Measurements from ENCODE around the gene MARS2.
"Not testable (repeated sequence)": the region's sequence is repeated elsewhere in the genome, so short reads cannot be mapped to it uniquely, and the experiment has no call there.

Gene MARS2

DNA sequence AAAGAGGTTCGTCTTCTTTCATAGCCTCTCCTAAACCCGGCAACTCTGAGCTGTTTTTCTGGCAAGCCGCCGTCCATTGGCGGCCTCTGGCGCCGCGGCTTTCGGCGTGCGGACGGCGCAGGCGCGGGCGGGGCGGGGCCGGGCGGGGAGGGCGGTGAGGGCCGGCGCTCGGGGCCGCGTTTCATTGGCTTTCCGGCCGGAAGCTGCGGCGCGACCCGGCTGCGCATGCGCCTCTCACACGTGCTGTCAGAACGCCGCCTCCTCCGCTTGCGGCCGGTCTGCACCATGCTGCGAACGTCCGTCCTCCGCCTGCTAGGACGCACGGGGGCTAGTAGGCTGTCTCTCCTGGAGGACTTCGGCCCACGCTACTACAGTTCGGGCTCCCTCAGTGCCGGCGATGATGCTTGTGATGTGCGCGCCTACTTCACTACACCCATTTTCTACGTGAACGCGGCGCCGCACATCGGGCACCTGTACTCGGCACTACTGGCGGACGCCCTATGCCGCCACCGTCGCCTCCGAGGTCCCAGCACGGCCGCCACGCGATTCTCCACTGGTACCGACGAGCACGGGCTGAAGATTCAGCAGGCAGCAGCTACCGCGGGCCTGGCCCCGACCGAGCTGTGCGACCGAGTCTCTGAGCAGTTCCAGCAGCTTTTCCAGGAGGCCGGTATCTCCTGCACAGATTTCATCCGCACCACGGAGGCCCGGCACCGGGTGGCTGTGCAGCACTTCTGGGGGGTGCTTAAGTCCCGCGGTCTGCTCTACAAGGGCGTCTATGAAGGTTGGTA is at the start of gene MARS2:
Gene MARS2 (plus strand): TSS at position 249 of the 791 bp plus-strand sequence. CDS start 37 bp downstream, at position 286.
- peak; percentile 96 for DNase-seq

DNA sequence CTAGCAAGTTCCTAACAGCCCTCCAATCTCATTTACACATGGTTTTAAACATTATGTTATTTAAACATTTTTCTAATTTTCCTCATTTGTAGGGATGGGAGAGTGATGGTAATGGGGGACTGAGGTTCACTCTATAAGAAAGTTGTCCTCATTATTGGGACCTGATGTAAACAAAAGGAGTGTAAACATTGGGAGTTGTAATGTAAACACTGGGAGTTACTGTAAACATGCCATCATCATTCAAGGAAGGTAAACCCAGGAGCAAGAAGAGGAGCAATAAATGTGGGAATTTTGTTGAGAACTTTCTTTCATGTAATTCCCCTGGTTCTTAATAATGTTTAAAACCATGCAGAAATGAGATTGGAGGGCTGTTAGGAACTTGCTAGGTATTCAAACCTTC is 47.6 kb upstream of the MARS2 start:
- no peak for DNase-seq

DNA sequence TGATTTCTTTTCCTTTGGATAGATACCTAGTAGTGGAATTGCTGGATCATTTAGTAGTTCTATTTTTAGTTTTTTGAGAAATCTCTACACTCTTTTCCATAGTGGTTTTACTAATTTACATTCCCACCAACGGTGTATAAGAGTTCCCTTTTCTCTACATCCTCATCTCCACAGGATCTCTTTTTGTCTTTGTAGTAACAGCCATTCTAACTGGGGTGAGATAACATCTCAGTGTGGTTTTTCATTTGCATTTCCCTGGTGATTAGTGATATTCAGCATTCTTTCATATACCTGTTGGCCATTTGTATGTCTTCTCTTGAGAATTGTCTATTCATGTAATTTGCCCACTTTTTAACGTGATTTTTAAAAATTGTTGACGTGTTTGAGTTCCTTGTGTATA is 43.5 kb upstream of the MARS2 start:
- DNase-seq, result no peak

DNA sequence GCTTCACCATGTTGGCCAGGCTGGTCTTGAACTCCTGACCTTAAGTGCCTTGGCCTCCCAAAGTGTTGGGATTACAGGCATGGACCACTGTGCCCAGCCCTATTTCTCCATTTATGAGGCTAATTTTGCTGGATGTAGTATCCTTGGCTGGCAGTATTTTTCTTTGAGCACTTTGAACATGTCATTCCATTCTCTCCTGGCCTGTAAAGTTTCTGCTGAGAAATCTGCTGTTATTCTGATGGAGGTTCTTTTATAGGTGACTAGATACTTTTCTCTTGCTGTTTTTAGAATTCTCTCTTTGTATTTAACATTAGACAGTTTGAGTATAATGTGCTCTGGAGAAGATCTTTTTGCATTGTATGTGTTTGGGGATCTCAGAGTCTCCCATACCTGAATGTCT is 38.9 kb upstream of the MARS2 start:
- no peak for DNase-seq

DNA sequence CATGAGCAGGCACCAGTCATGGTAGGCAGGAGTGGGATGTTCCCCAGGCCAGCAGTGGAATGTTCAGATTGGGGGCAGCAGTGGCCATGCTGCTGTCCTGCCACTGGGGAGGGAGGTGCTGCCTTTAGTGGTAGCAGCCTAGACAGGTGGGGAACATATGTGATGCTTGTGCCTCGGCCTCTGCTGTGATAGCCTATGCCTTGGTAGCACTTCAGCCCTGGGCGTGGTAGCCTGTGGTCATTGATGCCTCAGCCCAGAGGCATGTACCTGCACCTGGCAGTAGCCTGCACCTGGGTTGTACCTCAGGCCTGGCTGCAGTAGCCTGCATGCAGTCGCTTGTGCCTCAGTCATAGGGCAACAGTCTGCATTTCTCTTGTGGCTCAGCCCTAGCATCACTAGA is 36.9 kb upstream of the MARS2 start:
- DNase-seq, result no peak

DNA sequence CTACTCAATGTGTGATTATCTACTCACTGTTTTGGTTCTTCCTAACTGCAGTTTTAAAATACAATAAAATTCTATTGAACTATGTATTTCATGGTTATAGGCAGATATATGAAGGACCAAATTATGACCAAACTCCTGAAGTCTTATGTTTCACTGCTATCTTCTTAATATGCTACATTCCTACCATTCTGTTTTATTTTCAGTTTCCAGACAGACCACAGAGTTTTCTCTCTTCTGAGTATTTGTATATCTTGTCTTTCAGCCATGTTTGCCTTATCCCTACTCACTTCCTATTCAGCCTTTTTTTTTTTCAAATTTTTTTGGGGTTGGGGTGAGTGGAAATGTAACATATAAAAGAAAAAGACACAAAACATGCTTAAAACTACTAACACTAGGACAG is 36.1 kb upstream of the MARS2 start:
- DNase-seq, result no peak

DNA sequence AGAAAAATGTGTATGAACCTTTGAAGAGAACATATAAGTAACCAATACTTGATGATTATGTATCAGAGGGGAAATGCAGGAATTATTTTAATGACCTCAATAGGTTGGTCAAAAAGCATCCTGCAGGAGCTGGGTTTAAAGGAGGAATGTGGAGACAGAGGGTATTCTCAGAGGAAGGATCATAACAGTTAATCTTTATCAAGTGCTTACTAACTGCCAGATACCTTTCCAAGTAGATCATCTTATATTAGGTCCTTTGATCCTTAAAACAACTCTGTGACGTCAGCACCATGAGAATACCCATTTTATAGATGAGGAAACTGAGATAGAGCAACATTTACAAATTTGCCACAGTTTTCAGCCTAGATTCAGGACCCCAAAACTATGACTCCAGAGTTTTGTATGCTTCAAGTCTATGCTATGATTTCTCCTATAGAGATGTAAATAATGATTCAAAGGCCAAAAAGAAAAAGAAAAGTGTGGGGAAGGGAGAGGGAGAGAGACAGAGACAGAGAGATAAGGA is 32.7 kb upstream of the MARS2 start:
- DNase-seq, result no peak

DNA sequence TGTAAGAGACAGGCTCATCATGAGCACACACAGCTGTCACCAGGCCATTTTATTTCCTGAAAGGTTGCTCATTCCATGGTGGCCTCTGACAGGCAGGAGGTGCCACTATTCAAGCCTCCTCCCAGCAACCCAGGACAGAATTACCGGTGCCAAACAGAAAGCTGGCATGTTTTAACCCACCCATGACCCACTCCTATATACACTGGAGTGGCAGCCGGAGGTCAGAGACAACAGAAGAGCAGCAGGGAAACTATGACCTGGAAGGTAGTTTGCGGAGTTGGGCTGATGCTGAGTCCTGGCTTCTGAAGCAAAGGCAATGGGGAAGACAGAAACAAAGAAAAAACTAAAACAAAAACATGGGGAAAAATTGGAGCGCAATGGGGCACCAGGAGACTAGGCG is 32.1 kb upstream of the MARS2 start:
- no peak for DNase-seq

DNA sequence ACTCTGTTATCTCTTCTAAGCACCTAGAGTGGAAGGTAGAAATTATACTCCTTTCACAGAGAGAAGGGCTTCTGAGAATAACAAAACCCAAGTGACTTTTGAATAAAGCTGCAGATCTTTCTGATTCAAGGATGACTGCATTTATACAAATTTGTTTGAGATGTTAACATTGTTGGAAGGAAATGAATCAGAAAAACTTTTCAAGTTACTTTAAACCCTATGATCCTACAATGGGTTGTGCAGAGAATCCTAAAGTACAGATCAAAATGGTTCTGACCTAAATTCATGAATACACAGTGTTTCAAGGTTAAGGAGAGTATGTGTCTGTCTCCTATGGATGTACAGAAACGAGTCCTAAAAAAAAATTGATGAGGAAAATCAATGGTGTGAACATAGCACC is 31.6 kb upstream of the MARS2 start:
- no peak for DNase-seq

DNA sequence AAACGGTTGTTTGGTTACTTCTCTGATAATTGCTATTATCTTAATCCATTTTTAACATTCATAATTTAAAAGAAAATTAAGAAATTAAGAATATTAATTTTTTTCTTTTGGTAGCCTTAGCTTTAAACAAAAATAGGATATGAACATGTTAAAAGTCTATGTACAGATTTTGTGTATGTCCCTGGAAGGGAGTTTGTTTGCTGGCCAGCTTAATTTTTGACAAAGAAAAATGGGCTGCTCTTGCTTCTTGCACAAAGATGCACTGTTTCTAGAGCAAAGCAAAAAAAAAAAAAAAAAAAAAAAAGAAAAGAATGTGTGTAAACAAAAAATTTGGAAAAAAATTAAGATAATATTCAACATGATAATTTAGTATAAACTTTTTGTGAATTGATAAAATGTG is 31.1 kb upstream of the MARS2 start:
- no peak for DNase-seq

DNA sequence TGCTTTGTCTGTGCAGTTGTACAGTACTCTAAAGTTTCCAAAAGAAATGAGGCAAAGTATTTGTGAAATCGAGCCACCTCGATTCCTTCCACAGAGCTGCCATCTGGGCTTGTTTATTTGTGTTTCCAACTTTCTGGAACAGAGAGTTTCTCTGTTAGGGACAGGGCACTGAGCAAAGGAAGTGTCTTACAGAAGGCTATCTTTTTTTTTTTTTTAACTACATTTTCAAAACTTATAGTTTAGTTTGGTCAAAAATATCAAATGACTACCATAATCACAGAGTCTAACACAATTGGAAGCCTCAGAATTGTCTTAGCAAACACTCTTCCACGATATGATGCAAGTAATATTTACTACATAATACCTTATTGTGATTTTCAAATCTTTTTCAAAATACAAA is 30.6 kb upstream of the MARS2 start:
- DNase-seq, result no peak

DNA sequence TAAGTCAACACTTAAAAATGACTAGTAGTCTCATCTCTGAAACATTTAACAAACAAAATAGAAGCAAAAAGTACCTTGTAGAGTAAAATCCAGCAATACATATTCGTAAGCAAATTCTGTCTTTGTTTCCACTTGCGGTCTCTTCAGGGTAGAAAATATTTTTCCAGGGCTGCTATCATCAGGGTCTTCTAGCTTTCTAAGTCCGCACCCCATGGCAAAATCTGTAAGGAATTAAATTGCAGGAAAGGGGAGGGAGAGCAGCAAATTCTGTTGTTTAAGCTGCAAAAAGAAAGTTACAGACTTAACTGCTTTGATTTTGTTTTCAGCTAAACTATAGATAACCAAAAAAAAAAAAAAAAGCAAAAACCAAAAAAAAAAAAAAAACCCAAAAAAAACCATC is 29.9 kb upstream of the MARS2 start, which contains the start of gene RFTN2:
Gene RFTN2 (minus strand): TSS at position 342 of the 400 bp plus-strand sequence. CDS start 129 bp downstream, at position 213.
- no peak for DNase-seq

DNA sequence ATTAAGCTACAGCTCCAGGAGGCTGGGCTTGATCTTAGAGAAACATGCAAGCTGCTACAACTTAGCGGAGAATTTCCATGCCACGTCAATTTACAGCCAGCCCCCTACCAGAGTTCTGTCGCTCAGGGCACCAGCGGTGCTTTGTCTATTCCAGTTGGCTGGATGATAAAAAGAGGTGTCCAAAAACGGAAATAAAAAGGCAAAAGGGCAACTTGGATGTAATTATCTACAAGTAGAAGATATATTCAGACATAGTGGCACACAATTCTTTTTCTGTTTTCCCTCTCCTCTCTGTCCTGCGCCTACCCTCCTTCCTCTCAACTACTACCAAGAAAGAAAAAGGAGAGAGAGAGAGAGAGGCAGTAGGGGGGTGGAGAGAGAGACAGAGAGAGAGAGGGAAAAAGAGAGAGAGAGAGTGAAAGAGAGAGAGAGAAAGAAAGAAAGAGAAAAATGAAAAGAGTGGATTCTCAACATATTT is 29.4 kb upstream of the MARS2 start:
- no peak for DNase-seq

DNA sequence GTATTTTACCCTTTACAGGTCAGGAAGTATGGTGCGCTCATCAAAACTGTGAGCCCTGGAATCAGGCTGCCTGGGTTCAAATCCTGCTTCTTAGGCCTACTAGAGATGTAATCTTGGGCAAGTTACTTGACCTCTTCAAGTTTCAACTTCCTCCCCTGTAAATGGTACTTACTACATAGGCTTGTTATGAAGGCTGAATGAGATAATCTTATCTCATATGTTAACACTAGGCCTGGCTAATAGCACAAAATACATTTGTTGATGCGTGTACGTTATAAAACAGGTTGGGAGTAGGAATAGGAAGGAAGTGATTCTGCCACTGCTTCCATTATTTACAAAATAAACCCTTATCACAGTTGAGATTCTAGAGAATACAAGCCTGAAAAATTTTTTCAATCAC is 28.1 kb upstream of the MARS2 start:
- no peak for DNase-seq

DNA sequence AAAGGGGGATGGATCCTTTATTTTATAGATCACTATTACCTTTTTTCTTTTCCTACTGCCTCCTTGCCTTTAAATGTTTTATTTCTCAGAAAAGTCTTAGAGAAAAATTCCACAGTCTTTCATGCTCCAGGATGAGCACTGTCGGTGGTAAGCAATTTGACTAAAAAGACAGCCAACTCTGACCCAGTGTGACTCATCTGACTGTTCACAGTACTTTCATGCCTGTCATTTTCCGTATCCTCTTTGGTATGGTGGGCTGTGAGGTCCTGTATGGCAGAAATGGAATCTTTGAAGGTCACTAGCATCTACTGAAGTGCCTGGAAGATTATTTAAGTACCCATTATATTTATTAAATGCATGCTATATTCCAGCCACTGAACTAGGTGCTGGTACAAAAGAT is 27.7 kb upstream of the MARS2 start:
- DNase-seq, result no peak

DNA sequence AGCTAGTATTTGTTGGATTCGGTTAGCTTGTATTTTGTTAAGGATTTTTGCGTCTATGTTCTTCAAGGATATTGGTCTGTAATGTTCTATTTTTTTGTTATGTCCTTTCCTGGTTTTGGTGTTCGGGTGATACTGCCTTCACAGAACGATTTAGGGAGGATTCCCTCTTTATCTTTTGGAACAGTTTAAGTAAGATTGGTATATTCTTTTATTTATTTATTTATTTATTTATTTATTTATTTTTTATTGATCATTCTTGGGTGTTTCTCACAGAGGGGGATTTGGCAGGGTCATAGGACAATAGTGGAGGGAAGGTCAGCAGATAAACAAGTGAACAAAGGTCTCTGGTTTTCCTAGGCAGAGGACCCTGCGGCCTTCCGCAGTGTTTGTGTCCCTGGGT is 10.0 kb upstream of the MARS2 start:
- DNase-seq, result not testable (repeated sequence)

DNA sequence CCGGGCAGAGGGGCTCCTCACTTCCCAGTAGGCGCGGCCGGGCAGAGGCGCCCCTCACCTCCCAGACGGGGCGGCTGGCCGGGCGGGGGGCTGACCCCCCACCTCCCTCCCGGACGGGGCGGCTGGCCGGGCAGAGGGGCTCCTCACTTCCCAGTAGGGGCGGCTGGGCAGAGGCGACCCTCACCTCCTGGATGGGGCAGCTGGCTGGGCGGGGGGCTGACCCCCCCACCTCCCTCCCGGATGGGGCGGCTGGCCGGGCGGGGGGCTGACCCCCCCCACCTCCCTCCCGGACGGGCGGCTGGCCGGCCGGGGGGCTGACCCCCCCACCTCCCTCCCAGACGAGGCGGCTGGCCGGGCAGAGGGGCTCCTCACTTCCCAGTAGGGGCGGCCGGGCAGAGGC is 9.2 kb upstream of the MARS2 start:
- not testable (repeated sequence) for DNase-seq

DNA sequence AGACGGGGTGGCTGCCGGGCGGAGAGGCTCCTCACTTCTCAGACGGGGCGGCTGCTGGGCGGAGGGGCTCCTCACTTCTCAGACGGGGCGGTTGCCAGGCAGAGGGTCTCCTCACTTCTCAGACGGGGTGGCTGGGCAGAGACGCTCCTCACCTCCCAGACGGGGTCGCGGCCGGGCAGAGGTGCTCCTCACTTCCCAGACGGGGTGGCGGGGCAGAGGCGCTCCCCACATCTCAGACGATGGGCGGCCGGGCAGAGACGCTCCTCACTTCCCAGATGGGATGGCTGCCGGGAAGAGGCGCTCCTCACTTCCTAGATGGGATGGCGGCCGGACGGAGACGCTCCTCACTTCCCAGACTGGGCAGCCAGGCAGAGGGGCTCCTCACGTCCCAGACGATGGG is 8.6 kb upstream of the MARS2 start:
- not testable (repeated sequence) for DNase-seq

DNA sequence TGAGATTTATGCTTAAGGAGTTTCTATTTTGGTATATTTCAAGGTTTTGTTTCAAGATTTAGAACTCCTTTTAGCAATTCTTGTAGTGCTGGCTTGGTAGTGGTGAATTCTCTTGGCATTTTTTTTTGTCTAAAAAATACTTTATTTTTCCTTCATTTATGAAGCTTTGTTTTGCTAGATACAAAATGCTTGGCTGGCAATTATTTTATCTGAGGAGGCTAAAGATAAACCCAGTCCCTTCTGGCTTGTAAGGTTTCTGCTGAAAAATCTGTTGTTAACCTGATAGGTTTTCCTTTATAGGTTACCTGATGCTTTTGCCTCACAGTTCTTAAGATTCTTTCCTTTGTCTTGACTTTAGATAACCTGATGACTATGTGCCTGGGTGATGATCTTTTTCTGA is 5.4 kb upstream of the MARS2 start:
- DNase-seq, result not testable (repeated sequence)

DNA sequence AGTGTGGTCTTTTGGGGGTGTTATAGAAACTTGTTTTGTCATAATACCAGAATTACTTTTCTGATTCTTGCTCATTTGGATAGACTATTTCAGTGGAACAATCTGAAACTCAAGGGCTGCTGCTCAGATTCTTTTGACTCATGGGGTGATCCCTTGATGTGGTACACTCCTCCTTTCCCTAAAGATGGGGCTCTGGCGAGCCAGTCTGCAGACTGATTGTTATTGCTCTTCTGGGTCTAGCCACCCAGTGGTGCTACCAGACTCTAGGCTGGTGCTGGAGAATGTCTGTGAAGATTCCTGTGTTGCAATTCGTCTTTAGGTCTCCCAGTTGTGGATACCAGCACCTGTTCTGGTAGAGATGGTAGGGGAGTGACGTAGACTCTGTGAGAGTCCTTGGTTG is 4.2 kb upstream of the MARS2 start:
- DNase-seq, result no peak

DNA sequence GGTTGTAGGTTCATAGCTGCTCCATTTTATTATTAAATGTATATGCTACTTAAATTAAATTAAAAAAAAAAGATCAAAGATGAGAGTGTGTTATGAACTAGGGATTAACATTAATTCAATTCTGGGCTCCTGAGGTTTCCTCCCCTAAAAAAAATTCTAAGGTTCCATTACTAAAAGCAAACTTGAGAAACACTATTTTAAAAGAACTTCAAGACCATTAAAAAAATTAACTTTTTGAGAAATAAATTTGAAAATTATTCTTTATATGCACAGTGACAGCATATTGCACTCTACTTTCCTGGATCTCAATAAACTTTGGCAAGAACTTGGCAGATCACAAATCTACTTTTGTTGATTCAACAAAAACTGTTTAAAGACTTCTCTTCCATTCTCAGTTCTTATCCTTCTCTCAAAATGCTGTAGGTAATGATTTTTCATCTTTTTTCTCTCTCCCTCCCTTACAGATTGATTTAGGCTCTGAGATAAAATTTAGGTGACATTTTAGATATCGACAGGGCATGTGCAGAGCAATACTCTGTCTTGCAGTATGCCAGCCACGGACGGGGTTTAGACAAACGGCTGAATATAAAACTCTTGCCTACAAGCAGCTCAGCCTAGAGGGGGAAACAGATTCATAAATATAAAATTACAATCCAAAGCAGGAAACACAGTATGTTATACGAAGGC is 592 bp upstream of the MARS2 start:
- DNase-seq, result no peak

DNA sequence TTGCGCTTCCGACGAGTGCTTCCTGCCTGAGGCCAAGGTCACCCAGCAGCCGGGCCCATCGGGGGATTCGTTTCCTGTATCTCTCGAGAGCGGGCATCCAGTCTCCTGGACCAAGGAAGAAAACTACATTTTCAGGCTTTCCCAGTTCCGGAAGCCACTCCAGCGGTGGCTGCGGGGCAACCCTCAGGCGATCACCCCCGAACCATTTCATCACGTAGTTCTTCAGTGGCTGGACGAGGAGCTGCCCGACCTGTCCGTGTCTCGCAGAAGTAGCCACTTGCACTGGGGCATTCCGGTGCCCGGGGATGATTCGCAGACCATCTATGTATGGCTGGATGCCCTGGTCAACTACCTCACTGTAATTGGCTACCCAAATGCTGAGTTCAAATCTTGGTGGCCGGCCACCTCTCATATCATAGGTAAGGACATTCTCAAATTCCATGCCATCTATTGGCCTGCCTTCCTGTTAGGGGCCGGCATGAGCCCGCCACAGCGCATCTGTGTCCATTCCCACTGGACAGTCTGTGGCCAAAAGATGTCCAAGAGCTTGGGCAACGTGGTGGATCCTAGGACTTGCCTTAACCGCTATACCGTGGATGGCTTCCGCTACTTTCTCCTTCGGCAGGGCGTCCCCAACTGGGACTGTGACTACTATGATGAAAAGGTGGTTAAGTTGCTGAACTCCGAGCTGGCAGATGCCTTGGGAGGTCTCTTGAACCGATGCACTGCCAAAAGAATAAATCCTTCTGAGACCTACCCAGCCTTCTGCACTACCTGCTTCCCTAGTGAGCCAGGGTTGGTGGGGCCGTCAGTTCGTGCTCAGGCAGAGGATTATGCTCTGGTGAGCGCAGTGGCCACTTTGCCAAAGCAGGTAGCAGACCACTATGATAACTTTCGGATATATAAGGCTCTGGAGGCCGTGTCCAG is 1.0 kb downstream of the MARS2 start:
- peak; percentile 52 for DNase-seq

DNA sequence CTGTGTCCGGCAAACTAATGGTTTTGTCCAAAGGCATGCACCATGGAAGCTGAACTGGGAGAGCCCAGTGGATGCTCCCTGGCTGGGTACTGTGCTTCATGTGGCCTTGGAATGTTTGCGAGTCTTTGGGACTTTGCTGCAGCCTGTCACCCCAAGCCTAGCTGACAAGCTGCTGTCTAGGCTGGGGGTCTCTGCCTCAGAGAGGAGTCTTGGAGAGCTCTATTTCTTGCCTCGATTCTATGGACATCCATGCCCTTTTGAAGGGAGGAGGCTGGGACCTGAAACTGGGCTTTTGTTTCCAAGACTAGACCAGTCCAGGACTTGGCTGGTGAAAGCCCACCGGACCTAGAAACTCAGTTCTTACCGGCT is 1.7 kb downstream of the MARS2 start:
- peak; percentile 52 for DNase-seq

Measured in NCI-H82 (cell line).